Endothelial cell of umbilical vein (primary cell): ENCODE measurements around the gene HGFAC. TPM values are rescaled to one million over a fixed set of nuclear protein-coding genes. Genes with fewer than 3 reads are reported as not detected.

Experiments
- BruUV-seq: library from RNA; stranded (reverse); fragments of 400-500 nt; replicated peaks from 2 replicates; lab custom pipeline; 2021; lab: Mats Ljungman, UMichigan
- CTCF ChIA-PET: fragments of 300-600, 350-600 bp; sonication (Branson Sonifier 250); formaldehyde crosslinking; loops from one replicate; lab custom pipeline; 2021; ENCODE audit warnings: antibody characterized with exemption, inconsistent platforms; lab: Charles Lee
- POLR2A ChIA-PET: fragments of 300-600, 350-600 bp; sonication (Branson Sonifier 250); formaldehyde crosslinking; loops from one replicate; lab custom pipeline; 2021; ENCODE audit warnings: antibody characterized with exemption, inconsistent platforms; lab: Charles Lee
- DNase-seq: peaks from one replicate; pipeline ENCODE4 v3.0.0-alpha.2; 2011; ENCODE audit warnings: low read depth, low spot score
- FAIRE-seq: peaks from 2 replicates; lab custom pipeline; 2011; peaks lifted over from hg19 to GRCh38; lab: Jason Lieb, UNC
- H2AFZ ChIP-seq: 2 replicates; pipeline ENCODE4 v1.6.0; 2012; ENCODE audit warnings: low read depth, low read length, control low read depth, inconsistent platforms
- H3K27ac ChIP-seq: 2 replicates; pipeline ENCODE4 v1.5.1; 2011; ENCODE audit warnings: low read depth, mild to moderate bottlenecking, control low read depth, low read length, moderate library complexity; ENCODE audit not compliant: insufficient read depth
- H3K27me3 ChIP-seq, 2 experiments: 2 replicates each; pipeline versions ENCODE4 v1.6.0 to v1.6.1; 2011; ENCODE audit warnings: low read length in 2 of 2, mixed read lengths in 1 of 2; ENCODE audit not compliant: control insufficient read depth in 2 of 2, insufficient read depth in 2 of 2
- H3K36me3 ChIP-seq, 2 experiments: 2 replicates in 1 of 2; 3 replicates in 1 of 2; pipeline ENCODE4 v1.5.1; 2011; ENCODE audit warnings: low read length in 2 of 2, mild to moderate bottlenecking in 1 of 2, moderate library complexity in 1 of 2; ENCODE audit not compliant: control insufficient read depth in 2 of 2, insufficient read depth in 2 of 2; ENCODE audit errors: extremely low read depth in 1 of 2
- H3K4me1 ChIP-seq: 3 replicates; pipeline ENCODE4 v1.5.1; 2011; ENCODE audit warnings: mild to moderate bottlenecking, low read length; ENCODE audit not compliant: control insufficient read depth, insufficient read depth; ENCODE audit errors: extremely low read depth
- H3K4me2 ChIP-seq: 2 replicates; pipeline ENCODE4 v1.6.1; 2011; ENCODE audit warnings: low read length, control low read depth, mixed read lengths; ENCODE audit not compliant: insufficient read depth
- H3K4me3 ChIP-seq, 3 experiments: fragments of 200-600 bp in 1 of 3; sonication (generic), shearing (Covaris generic) in 1 of 3; replicated peaks in 1 of 3; 2 replicates each; pipeline ENCODE4 v1.5.1; 2011 to 2016; ENCODE audit warnings: control low read depth in 3 of 3, low read length in 3 of 3, mild to moderate bottlenecking in 2 of 3, inconsistent platforms in 1 of 3, low read depth in 1 of 3, moderate library complexity in 1 of 3; ENCODE audit not compliant: insufficient read depth in 1 of 3
- H3K79me2 ChIP-seq: 2 replicates; pipeline ENCODE4 v1.6.0; 2012; ENCODE audit warnings: low read length, inconsistent platforms; ENCODE audit not compliant: control insufficient read depth, insufficient read depth
- H3K9ac ChIP-seq: replicated peaks from 2 replicates; pipeline ENCODE3; 2011; ENCODE audit warnings: low read length, control low read depth; ENCODE audit not compliant: insufficient read depth; ENCODE audit errors: extremely low read depth
- H3K9me1 ChIP-seq: replicated peaks from 3 replicates; pipeline ENCODE4 v1.6.0; 2011; ENCODE audit warnings: mild to moderate bottlenecking, low read length; ENCODE audit not compliant: control insufficient read depth, insufficient read depth; ENCODE audit errors: extremely low read depth
- H3K9me3 ChIP-seq: replicated peaks from 2 replicates; pipeline ENCODE4 v1.5.1; 2012; ENCODE audit warnings: low read length, inconsistent platforms; ENCODE audit not compliant: control insufficient read depth, insufficient read depth
- H4K20me1 ChIP-seq: replicated peaks from 2 replicates; pipeline ENCODE3; 2011; ENCODE audit warnings: mild to moderate bottlenecking, low read length; ENCODE audit not compliant: control insufficient read depth, insufficient read depth; ENCODE audit errors: extremely low read depth
- CTCF ChIP-seq, 2 donors: IDR thresholded peaks; 1 replicate in 1 of 2; 2 replicates in 1 of 2; pipeline ENCODE4 v1.5.1; 2011; ENCODE audit warnings: low read length in 2 of 2, mild to moderate bottlenecking in 2 of 2, moderate library complexity in 2 of 2, control low read depth in 1 of 2, inconsistent platforms in 1 of 2, low read depth in 1 of 2; ENCODE audit not compliant: insufficient read depth in 1 of 2; ENCODE audit errors: extremely low read depth in 1 of 2
- EZH2 ChIP-seq: IDR thresholded peaks from 2 replicates; pipeline ENCODE4 v1.6.1; 2012; ENCODE audit warnings: borderline replicate concordance, low read depth, mild to moderate bottlenecking, moderate library complexity, low read length, inconsistent platforms; ENCODE audit not compliant: severe bottlenecking
- FOS ChIP-seq: IDR thresholded peaks from 2 replicates; pipeline ENCODE4 v1.6.1; 2011; ENCODE audit warnings: mild to moderate bottlenecking, low read length, moderate library complexity, borderline replicate concordance; ENCODE audit not compliant: insufficient read depth
- JUN ChIP-seq: IDR thresholded peaks from 2 replicates; pipeline ENCODE4 v1.6.1; 2011; ENCODE audit warnings: borderline replicate concordance, low read depth; ENCODE audit not compliant: insufficient read length, insufficient read depth
- MAX ChIP-seq: IDR thresholded peaks from 2 replicates; pipeline ENCODE4 v1.6.1; 2011; ENCODE audit not compliant: insufficient read depth, insufficient read length
- POLR2A ChIP-seq: IDR thresholded peaks from 2 replicates; pipeline ENCODE4 v1.6.1; 2012; ENCODE audit warnings: low read depth, mild to moderate bottlenecking, control low read depth, low read length
- dilution Hi-C: fragments of 300-500 bp; cut with MboI; formaldehyde crosslinking; loops from one replicate; pipeline ENCODE4 v1.15.0; 2019; ENCODE audit warnings: low sequenced_read_pairs; ENCODE audit not compliant: extremely low pct_ligation_motif_present
- intact Hi-C: fragments of 100-400 bp; cut with micrococcal nuclease; formaldehyde crosslinking; loops from one replicate; pipeline ENCODE4 v1.10.0; 2022
- polyA plus RNA-seq, 4 experiments: library from polyadenylated mRNA; depleted of rRNA in 3 of 4; stranded (reverse) in 3 of 4; unstranded in 1 of 4; fragments of >200 nt; gene quantifications; 2 replicates each; pipeline versions ENCODE4 v1.2.1 to v1.2.3, GENCODE V29; 2011 to 2012; ENCODE audit warnings: missing spikeins in 1 of 4
- total RNA-seq: library from RNA; stranded (reverse); gene quantifications from 2 replicates; pipeline ENCODE4 v1.2.3, GENCODE V29; 2021

Gene HGFAC
- total and polyA plus RNA-seq, 2 donors (not counting 3 experiments of a cell fraction or from before 2014, with no cell fraction given) = 0.36 to 0.49 TPM

GRCh38 chr4:3408793-3409330 lies 32.9 kb upstream of the HGFAC start:
- DNase-seq (no peak), FAIRE-seq (no peak)
- no peak overlapping the region for H3K27ac ChIP-seq
- intact Hi-C loops = no loop called here
- H3K4me1 ChIP-seq = no peaks in the 10 kb centered on the region
- H4K20me1 ChIP-seq = no peaks in the 10 kb centered on the region
- no TSS peak for BruUV-seq
- H3K27me3 ChIP-seq = no peaks in the 10 kb centered on the region
- peaks cover 0 to 4% of the 10 kb centered on the region in 2 experiments for H3K36me3 ChIP-seq
- no peak overlapping the region for H3K4me3 ChIP-seq
- H3K4me2 ChIP-seq = no peak overlapping the region
- TF ChIP-seq EZH2 (no peak), CTCF (IDR thresholded peaks at IDR 0.05; ENCODE audit: extremely low read depth in 1 of 2, insufficient read depth in 1 of 2, low read depth in 1 of 2, low read length in 2 of 2) (no peak), FOS (no peak), JUN (no peak)
- H2AFZ ChIP-seq = no peak overlapping the region
- dilution Hi-C loops = no loop called here
- POLR2A ChIA-PET = no interaction called here
- H3K79me2 ChIP-seq = peaks cover 2% of the 10 kb centered on the region
- no peak overlapping the region for H3K9ac ChIP-seq
- no peaks in the 10 kb centered on the region for H3K9me1 ChIP-seq
- CTCF ChIA-PET = interaction anchor here (0.9 to 1.3 kb wide), 3 partner anchors 25 to 63 kb away, joined by 3 to 4 read pairs (median 4); no protein-coding TSS in a partner anchor
- no peaks in the 10 kb centered on the region for H3K9me3 ChIP-seq

DNA sequence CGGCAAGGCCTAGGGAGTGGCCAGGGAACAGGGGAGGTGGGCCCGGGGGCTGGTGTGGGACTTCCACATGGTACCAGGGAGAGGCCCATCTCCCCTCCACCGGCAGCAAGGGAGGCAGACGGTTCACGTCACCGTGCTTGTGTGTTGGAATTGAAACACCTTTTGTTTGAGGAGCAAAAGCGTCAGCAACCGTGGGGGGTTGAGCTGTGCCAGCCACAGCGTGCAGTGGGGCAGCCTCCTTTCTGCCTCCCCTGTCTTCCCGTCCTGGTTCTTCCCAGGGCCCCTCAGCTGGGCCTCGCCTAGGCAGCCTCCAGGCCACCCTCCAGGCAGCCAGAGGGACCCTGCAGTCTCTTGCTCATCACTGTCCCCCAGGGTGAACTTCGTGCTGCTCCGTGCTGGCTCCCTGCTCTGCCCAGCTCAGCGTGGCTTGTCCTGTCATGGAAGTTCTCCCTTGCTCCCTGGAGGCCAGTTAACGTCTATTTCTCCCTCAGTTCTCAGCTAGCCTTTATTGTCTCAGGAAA lies 32.1 kb upstream of the HGFAC start:
- H3K9me1 ChIP-seq = no peaks in the 10 kb centered on the region
- CTCF ChIA-PET = interaction anchor here (0.9 kb wide), 1 partner anchor 55 kb away, joined by 3 read pairs; no protein-coding TSS in a partner anchor
- FAIRE-seq (no peak), DNase-seq (no peak)
- intact Hi-C loops = no loop called here
- POLR2A ChIA-PET = no interaction called here
- H3K27ac ChIP-seq = no peak overlapping the region
- no peak overlapping the region for H2AFZ ChIP-seq
- no TSS peak for BruUV-seq
- dilution Hi-C loops = no loop called here
- H3K9me3 ChIP-seq = no peaks in the 10 kb centered on the region
- no peak overlapping the region for H3K4me2 ChIP-seq
- peaks cover 0 to 4% of the 10 kb centered on the region in 2 experiments for H3K36me3 ChIP-seq
- H3K27me3 ChIP-seq = no peaks in the 10 kb centered on the region
- H3K4me3 ChIP-seq = no peak overlapping the region
- H3K9ac ChIP-seq = no peak overlapping the region
- H3K79me2 ChIP-seq = peaks cover 2% of the 10 kb centered on the region
- no peaks in the 10 kb centered on the region for H3K4me1 ChIP-seq
- TF ChIP-seq MAX (no peak), POLR2A (no peak)
- H4K20me1 ChIP-seq = no peaks in the 10 kb centered on the region
